HUDEP-2 (cell line): Measurements from ENCODE around the gene MYO3A.

Source experiments
- DNase-seq, 76 experiments: peaks; one replicate each; lab custom pipeline; 2025; ENCODE audit not compliant: unreplicated experiment in 76 of 76; lab: John Stamatoyannopoulos, UW

Gene MYO3A, protein sequence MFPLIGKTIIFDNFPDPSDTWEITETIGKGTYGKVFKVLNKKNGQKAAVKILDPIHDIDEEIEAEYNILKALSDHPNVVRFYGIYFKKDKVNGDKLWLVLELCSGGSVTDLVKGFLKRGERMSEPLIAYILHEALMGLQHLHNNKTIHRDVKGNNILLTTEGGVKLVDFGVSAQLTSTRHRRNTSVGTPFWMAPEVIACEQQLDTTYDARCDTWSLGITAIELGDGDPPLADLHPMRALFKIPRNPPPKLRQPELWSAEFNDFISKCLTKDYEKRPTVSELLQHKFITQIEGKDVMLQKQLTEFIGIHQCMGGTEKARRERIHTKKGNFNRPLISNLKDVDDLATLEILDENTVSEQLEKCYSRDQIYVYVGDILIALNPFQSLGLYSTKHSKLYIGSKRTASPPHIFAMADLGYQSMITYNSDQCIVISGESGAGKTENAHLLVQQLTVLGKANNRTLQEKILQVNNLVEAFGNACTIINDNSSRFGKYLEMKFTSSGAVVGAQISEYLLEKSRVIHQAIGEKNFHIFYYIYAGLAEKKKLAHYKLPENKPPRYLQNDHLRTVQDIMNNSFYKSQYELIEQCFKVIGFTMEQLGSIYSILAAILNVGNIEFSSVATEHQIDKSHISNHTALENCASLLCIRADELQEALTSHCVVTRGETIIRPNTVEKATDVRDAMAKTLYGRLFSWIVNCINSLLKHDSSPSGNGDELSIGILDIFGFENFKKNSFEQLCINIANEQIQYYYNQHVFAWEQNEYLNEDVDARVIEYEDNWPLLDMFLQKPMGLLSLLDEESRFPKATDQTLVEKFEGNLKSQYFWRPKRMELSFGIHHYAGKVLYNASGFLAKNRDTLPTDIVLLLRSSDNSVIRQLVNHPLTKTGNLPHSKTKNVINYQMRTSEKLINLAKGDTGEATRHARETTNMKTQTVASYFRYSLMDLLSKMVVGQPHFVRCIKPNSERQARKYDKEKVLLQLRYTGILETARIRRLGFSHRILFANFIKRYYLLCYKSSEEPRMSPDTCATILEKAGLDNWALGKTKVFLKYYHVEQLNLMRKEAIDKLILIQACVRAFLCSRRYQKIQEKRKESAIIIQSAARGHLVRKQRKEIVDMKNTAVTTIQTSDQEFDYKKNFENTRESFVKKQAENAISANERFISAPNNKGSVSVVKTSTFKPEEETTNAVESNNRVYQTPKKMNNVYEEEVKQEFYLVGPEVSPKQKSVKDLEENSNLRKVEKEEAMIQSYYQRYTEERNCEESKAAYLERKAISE (N-terminal part only)

DNA sequence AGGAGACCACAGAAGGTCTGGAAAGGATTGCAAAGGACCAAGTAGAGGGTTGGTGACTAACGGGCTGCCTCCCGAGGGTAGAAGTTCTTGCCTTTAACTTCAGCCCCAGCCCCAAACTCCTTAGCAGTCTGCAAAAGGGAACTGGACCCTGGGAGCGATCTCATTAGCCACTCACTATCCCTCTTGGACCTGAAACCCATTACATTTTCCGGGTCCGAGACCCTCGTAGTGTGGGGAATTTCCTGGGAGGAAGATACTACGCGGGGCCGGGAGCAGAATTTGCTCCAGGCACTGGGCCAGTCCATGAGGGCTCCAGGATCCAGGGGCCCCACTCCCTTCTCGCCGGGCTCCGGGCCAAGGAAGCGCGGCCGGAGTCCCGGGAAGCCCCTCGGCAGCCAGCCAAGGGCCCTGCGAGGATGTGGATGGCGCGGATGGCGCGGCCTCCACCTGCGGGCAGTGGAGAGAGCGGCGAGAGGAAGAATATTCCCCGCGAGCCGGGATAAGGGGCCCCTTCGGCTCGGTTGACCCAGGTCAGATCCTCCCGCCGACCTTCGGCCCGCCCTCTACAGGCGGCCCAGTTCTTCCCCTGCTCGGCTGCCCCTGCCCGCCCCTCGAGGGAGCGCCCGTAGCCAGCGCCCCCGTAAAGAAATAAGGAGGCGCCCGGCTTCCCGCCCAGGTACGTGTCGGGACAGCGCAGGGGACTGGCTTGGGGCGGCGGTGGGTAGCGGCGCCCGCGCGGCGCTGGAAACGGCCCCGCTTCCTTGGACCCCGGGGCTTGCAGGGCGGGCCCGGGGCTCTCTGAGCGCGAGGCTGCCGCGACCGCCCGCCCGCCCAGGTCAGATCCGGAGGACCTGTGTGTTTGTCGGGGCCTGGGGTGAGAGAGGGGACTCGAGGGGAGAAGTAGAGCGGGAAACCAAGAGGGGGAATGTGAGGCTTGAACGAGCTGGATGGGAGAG is at the start of gene MYO3A:
Gene MYO3A (plus strand): TSS at position 577 of the 956 bp plus-strand sequence. CDS start 17,882 bp downstream, outside the sequence.
- DNase-seq, result no peak

DNA sequence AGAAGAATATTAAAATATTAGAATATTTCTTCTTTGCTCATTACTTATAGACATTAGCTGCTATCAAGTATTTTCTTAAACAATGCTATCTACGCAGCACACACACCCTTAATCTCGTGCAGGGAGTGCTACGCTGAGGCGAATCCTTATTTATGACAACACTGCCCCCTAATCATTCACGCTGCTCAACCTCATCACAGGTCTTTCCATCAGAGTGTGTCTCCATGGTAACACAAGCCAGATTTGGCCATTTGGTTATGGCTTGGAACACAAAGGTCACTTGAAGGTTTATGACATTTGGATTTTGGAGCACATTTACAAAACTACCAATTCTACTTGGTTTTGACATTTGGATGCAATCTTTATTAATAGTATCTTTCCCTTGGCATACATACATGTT is 45.4 kb upstream of the MYO3A start:
- DNase-seq, result no peak

DNA sequence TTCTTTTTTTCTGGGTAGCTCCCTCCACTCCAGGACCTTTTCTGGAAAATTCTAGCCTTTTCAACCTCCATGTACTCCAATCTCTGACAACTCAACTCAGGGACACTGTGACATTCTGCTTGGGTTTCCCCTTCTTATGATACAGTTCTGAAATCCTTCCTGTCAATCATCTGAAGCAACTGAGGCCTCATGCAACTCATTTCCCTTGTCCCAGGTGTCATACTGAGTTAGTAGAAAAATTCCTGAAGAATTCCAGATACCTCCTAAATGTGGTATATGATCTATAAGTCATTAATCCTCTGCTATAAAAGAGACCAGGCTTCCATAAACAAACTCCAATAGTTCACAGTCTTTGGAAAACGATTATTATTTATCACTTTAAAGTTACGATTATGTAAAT is 43.0 kb upstream of the MYO3A start:
- DNase-seq, result no peak

DNA sequence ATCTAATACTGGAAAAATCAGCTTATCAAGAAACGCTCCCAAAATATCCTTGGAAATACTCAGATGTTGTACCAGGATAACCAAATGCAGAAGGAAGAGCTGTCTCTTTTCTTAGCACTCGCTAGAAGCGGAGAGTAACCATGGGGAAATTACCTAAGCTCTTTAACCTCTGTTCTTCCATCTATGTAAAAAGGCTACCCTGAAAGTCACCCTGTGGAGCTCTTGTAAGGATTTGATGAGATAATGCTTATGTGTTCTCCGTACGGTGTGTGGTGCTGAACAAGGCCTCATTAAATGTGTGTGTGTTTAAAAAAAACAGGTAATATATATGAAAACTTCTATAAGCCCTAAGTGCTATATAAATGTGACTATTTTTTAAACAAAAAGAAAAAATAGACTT is 38.2 kb upstream of the MYO3A start:
- DNase-seq, result no peak

DNA sequence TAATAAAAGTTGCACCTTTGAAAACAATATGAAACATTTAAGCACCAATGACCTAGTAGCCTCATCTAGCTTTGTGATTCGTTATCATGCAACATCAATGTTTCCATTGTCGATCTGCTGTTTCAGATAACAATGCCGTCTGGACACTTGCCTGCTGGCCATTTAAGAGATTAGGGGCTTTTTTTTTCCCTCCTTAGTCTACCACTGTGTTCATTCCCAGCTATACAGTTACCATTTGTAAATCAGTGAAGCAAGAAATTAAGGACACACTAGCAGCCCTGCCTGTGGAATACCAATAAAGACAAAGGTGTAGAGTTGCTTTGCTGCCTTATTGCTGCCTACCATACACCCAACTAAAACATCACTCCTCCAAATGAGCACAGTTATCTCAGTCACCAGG is 37.6 kb upstream of the MYO3A start:
- DNase-seq, result no peak

DNA sequence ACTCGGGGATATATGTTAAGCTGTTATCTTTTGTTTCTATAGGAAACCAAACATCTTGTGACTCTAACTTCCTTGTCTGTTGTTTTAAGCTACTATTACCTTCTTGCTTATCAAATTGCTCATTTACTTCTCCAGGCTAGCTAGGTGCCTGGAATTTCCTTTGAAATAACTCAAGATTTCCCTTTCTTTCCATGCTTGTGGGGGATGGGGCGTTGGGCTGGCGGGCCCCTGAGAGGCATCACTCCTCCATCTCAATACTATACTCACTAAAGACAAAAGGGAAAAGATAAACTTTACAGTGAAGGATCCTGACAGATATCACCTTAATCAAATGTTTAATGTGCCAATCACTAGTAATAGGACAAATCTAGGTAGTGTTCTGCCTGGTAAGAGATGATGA is 34.7 kb upstream of the MYO3A start:
- no peak for DNase-seq

DNA sequence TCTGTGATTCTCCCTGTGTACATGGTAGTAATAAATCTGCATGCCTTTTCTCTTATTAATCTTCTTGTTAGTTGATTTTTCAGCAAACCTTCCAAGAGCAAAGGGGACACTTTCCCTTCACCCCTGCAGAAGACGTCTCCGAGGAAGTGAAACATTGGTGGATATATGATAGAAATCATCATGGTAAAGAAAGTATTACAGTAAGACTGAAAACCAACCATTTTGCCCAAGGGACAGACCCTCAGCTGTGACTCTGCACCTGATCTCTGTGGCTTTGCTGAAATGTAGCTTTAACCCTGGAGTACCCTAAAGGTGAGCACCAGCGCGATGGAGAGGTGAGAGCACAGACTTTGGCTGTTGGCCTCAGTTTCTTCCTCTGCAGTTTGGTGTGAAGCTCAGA is 32.8 kb upstream of the MYO3A start:
- DNase-seq, result no peak

DNA sequence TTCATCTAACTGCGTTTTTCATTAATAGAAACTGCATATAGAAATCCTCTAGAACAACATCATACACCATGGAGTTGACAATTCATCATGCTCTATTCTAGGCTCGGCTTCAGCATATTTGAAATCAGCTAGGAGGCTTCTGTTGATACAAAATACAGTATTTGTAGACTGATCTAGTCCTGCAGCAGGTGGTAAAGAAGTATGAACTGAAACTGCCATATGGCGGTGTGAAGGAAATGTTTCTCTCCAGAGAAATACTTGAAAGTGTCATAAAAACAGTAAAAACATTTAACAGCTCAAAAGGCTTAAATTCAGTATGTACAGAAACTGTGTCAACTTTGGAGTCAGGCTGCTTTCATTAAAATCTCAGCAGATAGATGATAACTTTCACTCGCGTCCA is 32.0 kb upstream of the MYO3A start:
- DNase-seq, result no peak

DNA sequence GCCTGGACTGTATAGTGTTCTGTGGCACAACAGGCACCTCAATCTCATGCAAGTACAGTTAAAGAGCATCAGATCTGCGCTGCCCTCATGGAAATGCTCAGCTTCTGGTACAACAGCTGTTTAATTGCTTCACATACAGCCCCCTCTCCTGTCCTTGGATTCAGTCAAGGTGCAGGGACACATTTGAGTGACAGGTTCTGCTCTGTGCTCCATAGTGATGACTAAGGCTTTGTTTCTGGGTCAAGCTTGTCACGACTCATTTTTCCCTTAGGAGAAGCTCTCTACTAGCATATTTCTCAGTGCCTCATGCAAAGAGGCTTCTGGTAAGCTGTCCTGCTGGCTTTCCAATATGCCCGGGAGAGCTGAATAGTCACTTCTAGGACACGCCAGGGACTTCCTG is 26.8 kb upstream of the MYO3A start:
- DNase-seq, result no peak

DNA sequence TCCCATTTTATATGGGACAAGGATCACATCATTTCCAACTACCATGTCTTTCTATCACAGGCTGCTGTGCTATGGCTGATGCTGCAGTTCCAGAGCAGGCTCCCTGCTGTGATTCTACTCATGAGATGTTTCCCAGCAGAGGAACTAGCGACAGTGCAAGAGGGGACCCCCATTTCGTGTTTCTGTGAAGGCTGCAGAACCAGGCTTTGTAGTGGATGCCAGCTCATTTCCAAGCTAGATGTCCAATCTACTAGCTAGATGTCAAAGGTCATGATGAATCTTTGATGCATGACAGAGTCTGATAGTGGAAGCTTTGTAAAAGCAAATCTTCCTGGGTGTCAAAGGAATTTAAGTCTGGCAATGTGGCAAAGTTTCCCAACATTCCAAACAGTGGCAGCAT is 21.2 kb upstream of the MYO3A start:
- no peak for DNase-seq

DNA sequence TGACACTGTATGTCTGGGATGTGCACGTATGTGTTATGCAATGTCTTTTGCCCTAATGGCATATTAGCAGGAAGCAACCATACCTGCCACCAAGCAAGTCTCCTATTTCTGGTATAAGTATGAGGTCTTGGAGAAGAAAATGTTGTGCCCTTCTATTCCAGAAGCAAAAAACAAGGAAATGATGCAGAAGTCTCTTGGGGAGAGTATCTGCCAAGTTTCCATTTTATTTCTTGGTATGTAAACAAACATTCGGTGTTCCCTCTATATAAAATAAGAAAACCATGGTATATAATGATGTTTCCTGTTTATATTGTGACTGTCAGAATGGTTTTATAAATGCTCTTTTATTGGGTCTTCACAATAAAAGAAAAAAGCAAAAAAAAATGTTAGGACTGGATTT is 19.3 kb upstream of the MYO3A start:
- DNase-seq, result no peak

DNA sequence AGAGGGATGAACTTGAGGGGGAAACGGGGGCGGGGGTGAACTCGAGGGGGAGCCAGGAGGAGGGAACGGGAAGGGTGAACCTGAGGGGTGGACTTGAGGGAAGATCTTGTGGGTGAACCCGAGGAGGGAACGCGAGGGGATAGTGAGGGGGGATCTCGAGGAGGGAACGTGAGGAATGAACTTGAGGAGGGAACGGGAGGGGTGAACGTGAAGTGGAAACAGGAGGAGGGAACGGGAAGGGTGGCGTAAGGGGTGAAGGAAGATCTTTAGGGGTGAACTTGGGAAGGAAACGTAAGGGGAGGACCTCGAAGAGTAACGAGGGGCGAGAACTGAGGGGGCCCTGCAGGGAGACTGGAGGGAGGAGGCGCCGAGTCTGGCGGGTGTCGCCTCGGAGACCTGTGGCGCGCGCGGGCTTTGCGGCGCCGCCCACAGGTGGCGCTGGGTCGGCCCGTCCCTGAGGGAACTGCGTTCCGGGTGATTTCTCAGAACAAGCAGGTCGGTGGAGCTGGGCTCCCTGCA is 651 bp downstream of the MYO3A start:
- DNase-seq, result peak in 4 of 76 experiments; percentile 1 to 6 (median 2)

DNA sequence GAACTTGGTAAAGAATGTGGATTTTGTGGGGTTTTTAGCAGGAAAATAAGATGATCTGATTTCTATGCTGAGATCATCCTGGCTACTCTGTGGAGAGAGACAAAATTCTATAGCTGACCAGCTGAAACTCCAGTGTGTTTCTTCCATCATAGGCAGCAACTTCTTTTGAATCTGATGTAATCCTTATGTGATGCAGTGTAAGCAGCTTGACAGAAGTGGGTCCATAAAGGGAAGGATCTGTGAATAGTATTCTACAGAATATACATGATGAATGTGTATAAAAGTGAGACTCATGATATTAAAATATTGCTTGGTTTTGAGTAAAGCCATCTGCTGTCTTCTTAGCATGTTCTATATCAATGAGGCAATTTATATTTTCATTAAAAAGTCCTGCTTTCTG is 4.4 kb downstream of the MYO3A start:
- no peak for DNase-seq

DNA sequence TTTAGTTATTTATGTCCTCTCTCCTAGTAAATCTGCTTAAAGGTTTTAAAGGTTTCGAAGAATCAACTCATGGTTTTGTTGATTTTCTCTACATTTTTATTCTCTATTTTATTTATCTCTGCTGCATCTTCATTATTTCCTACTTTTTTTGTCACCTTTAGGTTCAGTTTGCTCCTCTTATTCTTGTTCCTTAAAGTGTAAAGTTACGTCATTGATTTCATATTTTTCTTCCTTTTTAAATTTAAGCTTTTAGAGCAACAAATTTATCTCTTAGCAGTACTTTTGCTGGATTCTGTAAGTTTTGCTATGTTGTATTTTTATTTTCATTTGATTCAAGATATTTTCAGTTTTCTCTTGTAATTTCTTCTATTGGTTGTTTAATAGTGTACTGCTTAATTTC is 10.7 kb downstream of the MYO3A start:
- no peak for DNase-seq

DNA sequence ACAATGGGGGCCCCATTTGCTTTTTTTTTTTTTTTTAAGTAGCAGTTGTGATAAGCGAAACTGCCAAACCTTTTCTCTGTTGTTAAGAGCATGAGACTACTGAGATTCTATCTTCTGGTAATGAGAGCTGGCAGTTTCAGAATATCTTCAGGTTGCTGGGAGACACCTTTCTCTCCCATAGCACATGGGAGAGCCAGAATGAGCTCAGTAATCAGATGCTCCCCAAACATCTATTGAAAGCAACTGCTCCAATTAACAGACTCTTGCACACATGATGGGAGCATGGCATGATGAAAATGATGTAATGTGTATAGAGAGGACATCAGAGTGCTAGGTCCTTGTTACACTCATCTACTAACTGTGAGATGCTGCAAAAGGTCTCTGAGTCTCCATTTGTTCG is 18.8 kb downstream of the MYO3A start:
- DNase-seq, result no peak

DNA sequence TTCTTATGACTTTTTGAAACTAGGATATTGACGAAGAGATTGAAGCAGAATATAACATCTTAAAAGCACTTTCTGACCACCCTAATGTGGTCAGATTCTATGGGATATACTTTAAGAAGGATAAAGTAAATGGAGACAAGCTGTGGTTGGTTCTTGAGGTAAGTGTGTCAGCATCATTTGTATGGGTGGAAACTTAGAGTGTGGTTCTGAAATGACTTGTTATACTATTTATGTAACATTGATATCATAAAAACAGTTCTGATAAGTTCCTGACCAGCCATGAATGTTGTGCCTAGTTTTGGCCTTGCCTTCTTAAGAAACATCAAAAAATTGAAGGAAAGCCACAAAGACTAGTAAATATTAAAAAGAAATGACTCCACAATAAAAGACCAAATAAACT is 20.8 kb downstream of the MYO3A start:
- no peak for DNase-seq

DNA sequence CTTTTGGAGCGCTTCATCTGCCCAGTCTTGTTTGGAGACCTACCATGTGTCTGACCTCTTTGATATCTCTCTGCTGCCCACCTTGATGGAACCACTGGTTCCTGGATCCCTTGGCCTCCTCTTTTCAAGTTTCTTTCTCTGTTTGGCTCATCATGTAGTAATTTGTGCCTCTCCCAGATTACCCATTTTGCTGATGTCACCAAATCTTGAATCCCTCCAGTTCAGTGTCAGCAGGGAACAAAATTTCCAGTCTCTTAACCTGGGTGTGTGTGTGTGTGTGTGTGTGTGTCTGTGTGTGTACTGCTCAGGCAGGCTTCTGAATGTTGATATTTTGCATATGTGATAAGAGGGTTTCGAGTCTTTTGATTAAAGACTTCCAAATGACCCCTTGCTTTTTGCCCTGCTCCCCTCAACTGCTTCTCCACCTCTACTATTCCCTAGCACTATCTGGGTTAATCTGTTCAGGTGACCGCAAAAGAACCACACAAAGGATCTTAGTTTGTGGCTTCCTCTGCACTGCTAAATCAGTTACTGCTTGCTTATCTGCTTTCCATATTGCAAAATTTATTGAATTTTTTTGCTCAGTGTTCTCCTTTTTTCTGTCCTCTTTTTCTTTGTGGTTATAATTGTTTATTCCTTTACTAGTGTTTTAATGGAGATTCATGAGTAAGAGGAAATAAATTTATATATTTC is 25.7 kb downstream of the MYO3A start:
- DNase-seq, result no peak

DNA sequence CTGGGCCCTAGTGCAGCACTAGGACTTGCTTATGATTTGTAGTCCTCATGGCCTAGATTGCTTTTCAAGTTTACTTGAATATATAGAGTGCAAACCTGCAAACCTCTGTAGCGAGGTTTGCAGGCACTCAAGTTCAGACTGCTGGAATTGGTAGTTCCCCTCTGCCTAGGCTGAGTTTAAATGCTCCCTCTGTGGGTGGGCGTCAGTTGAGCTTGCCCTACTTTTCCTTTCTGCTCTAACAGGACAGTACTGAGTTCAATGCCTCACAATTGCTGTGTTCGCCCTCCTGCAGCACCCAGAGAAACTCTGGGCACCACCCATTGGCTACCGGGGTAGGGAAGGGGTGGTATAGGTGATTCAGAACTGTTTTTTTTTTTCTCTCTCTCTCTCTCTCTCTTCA is 31.6 kb downstream of the MYO3A start:
- no peak for DNase-seq

DNA sequence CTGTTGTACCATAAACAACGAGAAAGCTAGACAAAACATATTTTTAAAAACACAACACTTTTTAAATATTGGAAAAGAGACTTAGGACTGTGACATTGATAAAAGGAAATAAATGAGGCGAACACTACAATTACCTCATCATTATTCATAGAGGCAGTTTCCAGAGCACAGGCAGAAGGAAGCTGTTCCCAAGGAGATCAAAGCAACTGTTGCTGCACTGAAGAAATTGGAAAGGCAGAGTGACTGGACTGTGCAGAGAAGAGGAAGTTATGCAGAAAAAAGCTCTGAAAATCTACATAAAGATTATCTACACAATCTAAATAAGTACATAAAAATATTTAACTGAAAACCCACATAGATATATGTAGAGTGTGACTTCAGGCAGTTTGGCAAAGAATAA is 32.8 kb downstream of the MYO3A start:
- DNase-seq, result no peak
